ENCODE results near the gene NGB.
"Not testable (repeated sequence)": the region's sequence is repeated elsewhere in the genome, so short reads cannot be mapped to it uniquely, and the experiment has no call there.

NGB gene

DNA sequence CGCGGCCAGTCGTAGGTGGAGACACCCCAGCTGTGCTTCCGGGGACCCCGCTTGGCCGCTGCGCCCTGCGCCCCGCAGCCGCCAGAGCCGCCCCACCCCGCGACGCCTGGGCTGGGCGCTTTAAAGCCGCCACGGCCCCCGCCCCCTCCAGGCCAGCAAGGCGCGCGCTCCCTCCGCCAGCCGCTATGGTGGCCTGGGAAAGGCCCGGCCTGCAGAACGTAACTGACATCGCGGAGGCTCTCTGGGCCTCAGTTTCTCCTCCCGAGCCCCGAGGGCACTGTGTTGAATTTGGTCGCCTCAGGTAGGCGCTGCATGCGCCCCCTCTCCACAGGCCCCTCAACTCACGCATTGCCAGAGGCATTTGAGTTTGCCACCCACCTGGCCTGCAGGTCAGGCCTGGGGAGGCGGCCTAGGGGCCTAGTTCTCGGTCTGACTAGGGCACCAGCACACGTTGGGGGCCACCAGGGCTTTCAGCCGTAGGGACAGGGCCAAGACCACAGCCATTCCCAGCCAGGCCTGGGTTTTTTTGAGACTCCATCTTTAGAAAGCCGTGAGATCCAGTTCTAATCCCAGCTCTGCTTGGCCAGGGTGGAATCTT lies at the start of gene NGB:
NGB (minus strand) TSS at position 94 of the 598 bp plus-strand sequence. CDS start 269 bp downstream, outside the sequence.
- no peak for DNase-seq

GRCh38 chr14:77320238-77320935 lies 49.4 kb upstream of the NGB start, which contains the start of gene POMT2:
Gene POMT2 (minus strand): TSS chr14:77320883. CDS start chr14:77320681, 202 bp downstream.
- peak; percentile 94 for DNase-seq

DNA sequence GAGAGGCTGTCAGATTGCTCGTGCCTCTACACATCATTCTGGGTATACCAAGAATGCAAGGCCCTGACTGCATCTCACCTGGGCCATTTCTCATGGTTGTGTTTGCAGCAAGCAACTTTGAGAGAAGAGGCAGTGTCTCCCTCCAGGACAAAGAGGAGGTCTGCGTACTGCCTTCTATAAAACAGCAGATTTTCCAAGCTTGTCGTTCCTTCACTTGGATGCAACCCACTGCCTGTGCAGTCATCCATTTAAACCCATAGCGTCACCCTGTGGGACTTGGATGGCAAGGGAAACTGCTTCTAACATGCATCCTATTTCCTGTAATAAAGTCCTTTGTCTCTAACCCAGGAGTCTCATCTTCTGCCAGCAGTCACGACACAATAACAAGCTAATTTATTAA lies 48.4 kb upstream of the NGB start:
- DNase-seq: no peak

DNA sequence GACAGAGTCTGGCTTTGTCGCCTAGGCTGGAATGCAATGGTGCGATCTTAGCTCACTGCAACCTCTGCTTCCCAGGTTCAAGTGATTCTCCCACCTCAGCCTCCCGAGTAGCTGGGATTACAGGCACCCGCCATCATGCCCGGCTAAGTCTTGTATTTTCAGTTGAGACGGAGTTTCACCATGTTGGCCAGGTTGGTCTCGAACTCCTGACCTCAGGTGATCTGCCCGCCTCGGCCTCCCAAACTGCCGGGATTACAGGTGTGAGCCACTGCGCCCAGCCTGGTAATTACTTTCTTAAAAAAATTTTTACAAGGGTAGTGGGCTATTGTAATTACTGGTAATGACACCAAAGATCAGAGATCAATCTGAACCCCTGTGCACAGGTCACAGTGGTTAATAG lies 47.8 kb upstream of the NGB start:
- DNase-seq: not testable (repeated sequence)

GRCh38 chr14:77318006-77318553 lies 47.1 kb upstream of the NGB start:
- DNase-seq: no peak

DNA sequence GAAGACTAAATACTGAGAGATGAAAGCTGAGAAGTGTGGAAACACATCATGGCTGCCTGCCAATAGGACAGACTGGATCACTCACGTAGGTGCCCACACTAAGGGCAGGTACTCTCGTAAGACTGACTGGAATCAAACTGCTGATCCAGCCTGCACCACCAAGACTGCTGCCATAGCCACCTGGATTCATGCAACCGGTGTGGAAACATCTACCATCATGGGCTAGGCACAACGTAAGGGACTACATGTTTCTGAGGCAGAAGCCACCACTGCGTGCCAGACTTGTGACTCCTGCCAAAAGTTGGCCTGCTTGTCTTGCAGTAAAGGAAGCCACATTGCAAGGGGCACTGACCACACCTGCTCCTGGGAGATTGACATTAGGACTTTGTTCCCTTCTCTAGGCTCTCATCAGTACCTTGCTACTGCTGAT lies 45.9 kb upstream of the NGB start:
- DNase-seq: peak; percentile 51

DNA sequence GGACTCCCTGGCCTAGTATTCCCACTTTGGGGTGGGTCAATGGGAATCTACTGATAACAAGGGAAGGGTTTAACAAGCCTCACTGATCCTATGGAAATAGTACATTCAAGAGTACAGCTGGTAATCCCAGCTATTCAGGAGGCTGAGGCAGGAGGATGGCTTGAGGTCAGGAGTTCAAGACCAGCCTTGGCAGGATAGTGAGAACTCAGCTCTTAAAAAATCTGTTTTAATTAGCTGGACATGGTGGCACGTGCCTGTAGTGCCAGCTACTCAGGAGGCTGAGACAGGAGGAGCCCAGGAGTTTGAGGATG lies 45.1 kb upstream of the NGB start:
- no peak for DNase-seq

- DNase-seq: peak; percentile 55
Measured at GRCh38 chr14:77314539-77315457, 43.8 kb upstream of the NGB start.

DNA sequence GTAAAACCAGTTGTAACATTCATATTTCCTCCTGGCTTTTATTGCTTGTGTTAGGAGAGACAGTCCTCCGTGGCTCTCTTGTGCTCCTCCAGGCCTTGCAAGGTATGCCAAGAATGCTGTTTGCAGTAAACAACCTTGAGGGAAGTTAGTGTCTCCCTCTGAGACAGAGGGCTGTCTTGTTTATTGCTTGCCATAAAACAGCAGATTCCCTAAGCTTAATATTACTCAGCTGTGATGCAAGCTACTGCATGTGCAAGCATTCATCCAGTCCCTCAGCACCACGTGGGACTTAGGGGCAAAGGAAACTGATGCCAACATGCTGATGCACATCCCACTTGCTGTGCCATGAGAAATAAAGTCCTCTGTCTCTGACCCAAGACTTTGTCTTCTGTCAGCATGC lies 43.0 kb upstream of the NGB start:
- DNase-seq: no peak

- DNase-seq: no peak
Measured at GRCh38 chr14:77313371-77313770, 42.4 kb upstream of the NGB start.

DNA sequence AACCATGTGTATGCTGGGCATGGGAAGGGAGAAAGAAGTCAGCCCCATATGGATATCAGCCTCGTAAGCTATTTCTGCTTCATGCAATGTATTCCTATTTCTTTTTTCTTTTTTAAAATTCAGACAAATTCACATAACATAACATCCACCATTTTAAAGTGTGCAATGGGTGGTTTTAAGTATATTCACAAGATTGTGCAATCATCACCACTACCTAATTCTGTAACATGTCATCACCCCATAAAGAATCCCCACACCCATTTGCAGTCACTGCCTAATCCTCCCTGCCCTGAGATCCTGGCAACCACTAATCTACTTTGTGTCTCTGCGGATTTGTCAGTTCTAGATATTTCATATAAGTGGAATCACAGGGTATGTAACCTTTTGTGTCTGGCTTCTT lies 40.2 kb upstream of the NGB start:
- no peak for DNase-seq

GRCh38 chr14:77310026-77310425 lies 39.0 kb upstream of the NGB start:
- no peak for DNase-seq

DNA sequence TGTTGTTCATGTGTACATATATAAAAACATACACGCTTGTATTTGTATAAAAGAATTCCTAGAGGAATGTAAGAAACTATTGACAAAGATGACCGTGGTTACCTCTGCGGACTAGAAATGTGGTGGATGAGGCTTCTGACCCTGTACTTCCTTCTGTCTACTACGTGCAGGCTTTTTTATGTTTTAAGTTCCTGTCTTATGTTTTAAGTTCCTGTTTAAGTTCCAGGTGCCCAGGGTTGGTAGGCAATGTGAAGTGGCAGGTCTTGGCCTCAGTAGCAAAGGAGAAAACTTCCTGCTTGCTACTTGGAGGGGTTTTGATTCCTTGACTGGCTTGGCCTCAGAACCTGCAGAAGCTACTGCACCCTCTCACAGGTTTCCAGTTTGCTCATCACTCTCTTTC lies 38.1 kb upstream of the NGB start:
- no peak for DNase-seq

- no peak for DNase-seq
Measured at GRCh38 chr14:77306851-77307496, 36.0 kb upstream of the NGB start.

- DNase-seq: no peak
Measured at GRCh38 chr14:77306416-77306815, 35.4 kb upstream of the NGB start.

GRCh38 chr14:77305696-77306095 lies 34.7 kb upstream of the NGB start:
- DNase-seq: no peak

GRCh38 chr14:77303417-77304156 lies 32.6 kb upstream of the NGB start:
- peak; percentile 84 for DNase-seq

DNA sequence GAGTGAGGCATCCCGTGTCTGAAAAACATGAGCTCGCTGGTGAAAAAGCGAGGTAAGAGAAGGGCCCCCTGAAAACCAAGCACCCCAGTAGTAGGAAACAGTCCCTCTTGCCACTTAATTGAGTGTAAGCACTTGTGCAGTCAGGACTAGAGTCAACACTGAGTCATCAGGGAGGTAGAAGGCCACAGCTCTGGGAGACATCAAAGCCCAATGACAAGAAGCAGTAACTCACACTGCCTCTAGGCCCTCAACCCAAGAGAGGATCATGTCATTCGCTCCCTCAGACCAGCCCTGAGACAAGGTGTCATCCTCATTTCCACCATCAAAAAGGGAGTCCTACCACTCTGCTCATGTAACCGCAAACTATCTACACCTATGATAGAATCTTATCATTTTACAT lies 31.9 kb upstream of the NGB start:
- DNase-seq: peak; percentile 16

GRCh38 chr14:77301103-77301502 lies 30.1 kb upstream of the NGB start:
- peak; percentile 48 for DNase-seq

DNA sequence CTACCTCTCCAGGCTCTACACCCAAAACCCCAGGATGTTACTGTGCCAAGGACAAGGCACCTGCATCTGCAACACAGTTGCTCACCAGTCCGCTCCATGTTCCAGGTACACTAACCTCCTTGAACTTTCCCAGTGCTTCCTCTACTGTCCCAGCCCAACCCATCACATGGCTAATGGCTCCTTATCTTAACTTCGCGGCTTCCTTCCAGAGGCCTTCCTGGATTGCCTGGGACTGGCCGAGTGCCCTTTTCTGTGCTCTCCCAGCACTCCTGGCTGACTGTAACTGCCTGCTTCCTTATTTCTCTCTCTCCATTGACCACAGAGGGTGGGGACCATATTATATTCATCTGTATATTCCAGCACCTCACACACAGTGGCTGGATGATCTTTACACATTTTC lies 28.8 kb upstream of the NGB start:
- no peak for DNase-seq

- no peak for DNase-seq
Measured at GRCh38 chr14:77296906-77297305, 25.9 kb upstream of the NGB start.

DNA sequence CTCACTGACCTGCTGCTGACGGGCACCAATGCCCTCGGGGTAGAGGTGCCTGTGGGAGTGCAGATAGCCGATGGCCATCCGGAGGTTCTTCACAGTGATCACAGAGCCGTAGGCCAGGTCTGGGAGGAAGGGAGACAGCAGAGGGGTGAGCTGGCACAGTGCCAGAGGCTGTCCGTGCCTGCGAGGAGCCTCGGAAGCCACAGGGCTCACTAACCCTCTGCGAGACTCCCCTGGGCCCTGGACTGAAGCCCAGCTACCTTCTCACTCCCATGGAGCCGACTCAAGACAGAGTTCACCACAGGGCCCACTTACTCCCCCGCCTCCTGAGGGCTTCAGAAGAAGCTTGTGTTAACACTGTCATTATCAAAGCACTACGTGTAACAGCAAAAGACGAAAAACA lies 25.1 kb upstream of the NGB start:
- DNase-seq: no peak

Measured in NCI-H345 (cell line).